ENCODE measurements around the gene AURKAIP1. TPM values are rescaled to one million over a fixed set of nuclear protein-coding genes. Genes with fewer than 3 reads are reported as not detected.
"Not testable (repeated sequence)": the region's sequence is repeated elsewhere in the genome, so short reads cannot be mapped to it uniquely, and the experiment has no call there.

The AURKAIP1 gene
- total and polyA plus RNA-seq, 8 donors = 36.9 to 127 (median 56.6) TPM

DNA sequence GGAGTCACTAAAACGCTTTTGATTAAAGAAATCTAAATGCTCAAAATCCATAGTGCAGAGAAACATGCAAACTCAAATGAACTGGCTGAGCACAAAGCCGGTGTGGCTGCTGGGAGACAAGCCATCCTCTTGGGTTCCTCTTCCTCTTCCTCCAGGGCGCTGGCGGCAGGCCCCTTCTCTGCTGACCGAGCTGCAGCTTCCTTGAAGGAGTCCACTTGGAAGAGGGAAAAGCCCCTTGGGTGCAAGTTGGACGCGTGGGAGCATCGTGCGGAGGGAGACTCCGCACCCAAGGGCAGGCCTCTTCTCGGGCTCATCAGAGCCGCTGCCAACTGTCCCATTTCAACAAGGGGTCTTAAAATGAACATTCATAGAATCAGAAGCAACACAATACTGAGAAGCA is 16.2 kb upstream of the AURKAIP1 start:
- ATAC-seq (no peak), DNase-seq (peak in 1 of 4 donors; percentile 74)
- Histone ChIP-seq H3K4me3 (no peak overlapping the region), H3K27me3 (no peaks in the 10 kb centered on the region), H3K4me1 (peaks cover 0 to 29% of the 10 kb centered on the region in 2 donors), H3K36me3 (peaks cover 15 to 100% of the 10 kb centered on the region in 2 donors), H3K9me3 (no peaks in the 10 kb centered on the region), H3K27ac (peak overlapping the region in 1 of 2 donors; percentile 14)
- TF ChIP-seq, protein P1, sequence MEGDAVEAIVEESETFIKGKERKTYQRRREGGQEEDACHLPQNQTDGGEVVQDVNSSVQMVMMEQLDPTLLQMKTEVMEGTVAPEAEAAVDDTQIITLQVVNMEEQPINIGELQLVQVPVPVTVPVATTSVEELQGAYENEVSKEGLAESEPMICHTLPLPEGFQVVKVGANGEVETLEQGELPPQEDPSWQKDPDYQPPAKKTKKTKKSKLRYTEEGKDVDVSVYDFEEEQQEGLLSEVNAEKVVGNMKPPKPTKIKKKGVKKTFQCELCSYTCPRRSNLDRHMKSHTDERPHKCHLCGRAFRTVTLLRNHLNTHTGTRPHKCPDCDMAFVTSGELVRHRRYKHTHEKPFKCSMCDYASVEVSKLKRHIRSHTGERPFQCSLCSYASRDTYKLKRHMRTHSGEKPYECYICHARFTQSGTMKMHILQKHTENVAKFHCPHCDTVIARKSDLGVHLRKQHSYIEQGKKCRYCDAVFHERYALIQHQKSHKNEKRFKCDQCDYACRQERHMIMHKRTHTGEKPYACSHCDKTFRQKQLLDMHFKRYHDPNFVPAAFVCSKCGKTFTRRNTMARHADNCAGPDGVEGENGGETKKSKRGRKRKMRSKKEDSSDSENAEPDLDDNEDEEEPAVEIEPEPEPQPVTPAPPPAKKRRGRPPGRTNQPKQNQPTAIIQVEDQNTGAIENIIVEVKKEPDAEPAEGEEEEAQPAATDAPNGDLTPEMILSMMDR (IDR thresholded peaks at IDR 0.05) = no peak
- intact Hi-C loops (cut with DNase I) = no loop called here

DNA sequence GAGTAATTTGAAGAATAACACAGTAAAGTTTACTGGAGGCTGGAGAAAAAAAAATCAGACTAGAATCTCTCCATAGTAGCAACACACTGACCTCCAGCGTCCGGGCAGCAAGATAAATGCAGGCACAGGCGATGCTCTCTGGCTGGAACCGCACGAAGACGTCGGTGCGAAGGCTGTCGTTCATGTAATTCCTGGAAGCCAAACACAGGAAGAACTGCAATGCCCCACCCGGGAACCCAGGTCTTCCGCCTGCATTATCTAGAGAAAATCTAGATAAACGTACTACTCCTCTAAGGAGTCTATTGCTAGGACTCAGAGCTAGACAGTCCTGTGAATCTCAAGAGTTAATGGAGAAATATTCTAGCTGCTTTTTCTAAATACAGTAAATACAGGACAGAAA is 15.7 kb upstream of the AURKAIP1 start:
- DNase-seq (peak in 1 of 4 donors; percentile 39), ATAC-seq (no peak)
- Histone ChIP-seq H3K27me3 (no peaks in the 10 kb centered on the region), H3K36me3 (peaks cover 15 to 100% of the 10 kb centered on the region in 2 donors), H3K27ac (peak overlapping the region in 1 of 2 donors; percentile 14), H3K4me3 (no peak overlapping the region), H3K4me1 (peaks cover 0 to 24% of the 10 kb centered on the region in 2 donors), H3K9me3 (no peaks in the 10 kb centered on the region)
- TF ChIP-seq, protein P1 (IDR thresholded peaks at IDR 0.05) = no peak
- intact Hi-C loops (cut with DNase I) = no loop called here

DNA sequence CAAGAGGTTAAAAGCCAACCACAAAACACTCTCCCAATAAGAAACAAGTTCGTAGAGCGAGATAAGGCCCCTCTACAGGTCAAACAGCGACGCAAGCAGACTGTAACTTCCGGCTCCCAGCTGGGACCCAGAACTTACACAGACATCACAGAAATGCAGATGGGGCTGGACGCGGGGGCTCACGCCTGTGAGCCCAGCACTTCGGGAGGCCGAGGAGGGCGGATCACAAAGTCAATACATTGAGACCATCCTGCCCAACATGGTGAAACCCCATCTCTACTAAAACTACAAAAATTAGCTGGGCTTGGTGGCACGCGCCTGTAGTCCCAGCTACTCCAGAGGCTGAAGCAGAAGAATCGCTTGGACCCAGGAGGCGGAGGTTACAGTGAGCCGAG is 13.1 kb upstream of the AURKAIP1 start:
- DNase-seq (peak in 1 of 4 donors; percentile 30), ATAC-seq (no peak)
- Histone ChIP-seq H3K36me3 (peaks cover 9 to 86% of the 10 kb centered on the region in 2 donors), H3K4me1 (peaks cover 0 to 19% of the 10 kb centered on the region in 2 donors), H3K27me3 (no peaks in the 10 kb centered on the region), H3K9me3 (no peaks in the 10 kb centered on the region), H3K27ac (no peak overlapping the region), H3K4me3 (no peak overlapping the region)
- intact Hi-C loops (cut with DNase I) = no loop called here
- TF ChIP-seq, protein P1 (IDR thresholded peaks at IDR 0.05) = no peak

DNA sequence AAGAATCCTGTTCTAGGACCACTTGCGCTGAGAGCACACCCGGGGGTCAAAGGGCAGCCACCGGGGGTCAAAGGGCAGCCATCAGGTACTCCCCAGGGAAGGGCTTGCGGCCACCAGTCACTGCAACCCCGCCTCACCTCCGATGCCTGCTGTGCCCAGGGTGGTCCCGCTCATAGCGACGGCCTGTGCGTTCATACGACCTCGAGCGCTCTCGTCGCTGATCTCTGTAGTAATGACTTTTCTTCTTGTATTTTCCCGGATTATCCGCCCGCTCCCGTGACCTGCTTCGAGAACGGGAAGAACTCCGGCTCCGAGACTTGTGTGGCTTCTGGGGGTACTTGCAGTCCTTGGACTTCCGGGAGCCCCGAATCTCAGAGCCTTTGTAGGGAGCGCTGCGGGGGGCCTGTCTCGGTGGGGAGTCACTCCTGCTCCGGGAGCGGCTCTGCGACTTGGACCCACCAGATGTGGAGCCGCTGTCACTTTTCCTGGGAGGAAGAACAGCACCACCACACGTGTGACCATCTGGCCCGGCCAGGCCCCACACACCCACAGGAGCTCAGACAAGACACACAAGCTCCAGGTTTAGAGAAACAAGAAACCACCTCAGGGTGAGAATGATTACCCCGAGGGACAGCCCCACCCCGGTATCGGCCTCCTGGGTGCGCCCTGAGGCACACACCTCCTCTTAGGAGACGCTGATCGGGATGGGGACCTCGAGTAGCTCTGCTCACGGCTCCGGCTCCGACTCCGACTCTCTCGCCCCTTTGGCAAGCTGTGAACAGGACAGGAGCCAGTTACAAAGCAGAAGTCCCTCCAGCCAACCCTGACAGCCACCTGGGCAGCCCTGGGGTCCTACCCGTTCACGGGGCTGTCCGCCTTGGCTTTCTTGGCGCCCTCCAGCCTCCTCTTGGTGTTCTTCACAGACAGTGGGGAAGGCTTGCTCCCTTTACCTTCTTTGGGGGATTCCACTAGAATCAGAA is 12.4 kb upstream of the AURKAIP1 start:
- H3K4me3 ChIP-seq = no peak overlapping the region
- DNase-seq (peak in 1 of 4 donors; percentile 55), ATAC-seq (no peak)
- H3K27me3 ChIP-seq = no peaks in the 10 kb centered on the region
- TF ChIP-seq, protein P1 (IDR thresholded peaks at IDR 0.05) = no peak
- intact Hi-C loops (cut with DNase I) = no loop called here
- no peaks in the 10 kb centered on the region for H3K9me3 ChIP-seq
- H3K4me1 ChIP-seq = peaks cover 0 to 16% of the 10 kb centered on the region in 2 donors
- no peak overlapping the region for H3K27ac ChIP-seq
- peaks cover 6 to 79% of the 10 kb centered on the region in 2 donors for H3K36me3 ChIP-seq

DNA sequence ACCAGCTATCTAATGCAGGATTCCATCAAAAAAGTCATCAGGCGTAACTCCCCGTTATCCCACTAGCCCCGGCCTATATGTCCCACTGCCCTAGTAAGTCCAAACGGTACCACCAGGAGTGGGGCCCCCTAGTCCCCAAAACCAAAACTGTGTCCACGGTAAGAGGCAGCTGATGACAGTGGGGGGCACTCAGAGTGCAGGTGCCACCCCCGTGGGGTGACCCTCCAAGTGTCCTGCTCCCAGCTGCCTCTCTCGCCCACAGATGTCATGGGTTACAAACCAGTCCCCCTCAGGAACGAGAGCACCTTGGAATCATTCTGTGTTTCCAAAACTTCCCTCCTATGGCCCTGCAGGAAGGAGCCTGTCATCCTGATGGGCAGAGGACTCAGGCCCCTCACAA is 10.9 kb upstream of the AURKAIP1 start:
- intact Hi-C loops (cut with DNase I) = no loop called here
- H3K4me1 ChIP-seq = peaks cover 0 to 9% of the 10 kb centered on the region in 2 donors
- H3K27ac ChIP-seq = no peak overlapping the region
- DNase-seq (peak in 1 of 4 donors; percentile 35), ATAC-seq (no peak)
- H3K27me3 ChIP-seq = no peaks in the 10 kb centered on the region
- H3K4me3 ChIP-seq = no peak overlapping the region
- TF ChIP-seq, protein P1 (IDR thresholded peaks at IDR 0.05) = no peak
- H3K36me3 ChIP-seq = peaks cover 6 to 74% of the 10 kb centered on the region in 2 donors
- no peaks in the 10 kb centered on the region for H3K9me3 ChIP-seq

DNA sequence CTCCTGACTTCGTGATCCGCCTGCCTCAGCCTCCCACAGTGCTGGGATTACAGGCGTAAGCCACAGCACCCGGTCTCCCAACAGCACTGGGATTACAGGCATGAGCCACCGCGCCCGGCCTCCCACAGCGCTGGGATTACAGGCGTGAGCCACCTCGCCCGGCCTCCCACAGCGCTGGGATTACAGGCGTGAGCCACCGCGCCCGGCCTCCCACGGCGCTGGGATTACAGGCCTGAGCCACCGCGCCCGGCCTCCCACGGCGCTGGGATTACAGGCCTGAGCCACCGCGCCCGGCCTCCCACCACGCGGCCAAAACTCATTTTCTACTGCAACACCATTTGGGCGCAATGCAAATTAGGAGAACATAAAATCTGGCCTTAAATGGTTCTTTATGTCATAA is 10.3 kb upstream of the AURKAIP1 start:
- H3K27me3 ChIP-seq; ATAC-seq; H3K27ac ChIP-seq; intact Hi-C loops (cut with DNase I); H3K9me3 ChIP-seq; H3K4me1 ChIP-seq; H3K4me3 ChIP-seq: not testable (repeated sequence)
- peak in 1 of 4 donors; percentile 42 for DNase-seq
- peaks cover 6 to 74% of the 10 kb centered on the region in 2 donors for H3K36me3 ChIP-seq

All from left lung (tissue), 10 donors.